ENCODE results near the gene SLC35G2. TPM values are rescaled to one million over a fixed set of nuclear protein-coding genes. Genes with fewer than 3 reads are reported as not detected.
"Not testable (repeated sequence)": the region's sequence is repeated elsewhere in the genome, so short reads cannot be mapped to it uniquely, and the experiment has no call there.

SLC35G2 gene
- 1 to 10 TPM; 2.7 to 4.2 (median 3.4) TPM for polyA plus RNA-seq (ENCODE audit: insufficient read length in 3 of 3)
- long read RNA-seq, donor 1, partial matches to known transcripts = 7 of 8 reads
- long read RNA-seq, donor 1, other reads (novel, unspliced or antisense) = 0 of 8 reads
- long read RNA-seq, donor 2, partial matches to known transcripts = 0 of 3 reads
- long read RNA-seq, donor 2, other reads (novel, unspliced or antisense) = 0 of 3 reads
- long read RNA-seq, donor 3, partial matches to known transcripts = 0 of 3 reads
- long read RNA-seq, donor 3, other reads (novel, unspliced or antisense) = 0 of 3 reads
- long read RNA-seq, donor 4, transcript SLC35G2-202 (2 exons, 2,060 nt) = major isoform, 5 of 9 reads
- long read RNA-seq, donor 4, partial matches to known transcripts = 0 of 9 reads
- long read RNA-seq, donor 4, other reads (novel, unspliced or antisense) = 0 of 9 reads
- long read RNA-seq, donor 5, partial matches to known transcripts = 0 of 1 reads
- long read RNA-seq, donor 5, other reads (novel, unspliced or antisense) = 0 of 1 reads
- long read RNA-seq, donor 6, partial matches to known transcripts = 0 of 1 reads
- long read RNA-seq, donor 6, other reads (novel, unspliced or antisense) = 0 of 1 reads
- long read RNA-seq, donor 7, partial matches to known transcripts = 6 of 7 reads
- long read RNA-seq, donor 7, other reads (novel, unspliced or antisense) = 0 of 7 reads
- long read RNA-seq, donor 8 = 0 reads
- long read RNA-seq, donor 9, partial matches to known transcripts = 0 of 1 reads
- long read RNA-seq, donor 9, other reads (novel, unspliced or antisense) = 0 of 1 reads
- long read RNA-seq, donor 10 = 0 reads
- long read RNA-seq, donor 11 = 0 reads
- long read RNA-seq, donor 12, transcript SLC35G2-202 (2 exons, 2,060 nt) = major isoform, 5 of 13 reads
- long read RNA-seq, donor 12, partial matches to known transcripts = 5 of 13 reads
- long read RNA-seq, donor 12, other reads (novel, unspliced or antisense) = 0 of 13 reads
- long read RNA-seq, donor 13, partial matches to known transcripts = 0 of 6 reads
- long read RNA-seq, donor 13, other reads (novel, unspliced or antisense) = 5 of 6 reads
- long read RNA-seq, donor 14 = 0 reads
- long read RNA-seq, donor 15, transcript SLC35G2-202 (2 exons, 2,060 nt) = major isoform, 5 of 15 reads
- long read RNA-seq, donor 15, partial matches to known transcripts = 9 of 15 reads
- long read RNA-seq, donor 15, other reads (novel, unspliced or antisense) = 0 of 15 reads
- long read RNA-seq, donor 16 = 0 reads

GRCh38 chr3:136818769-136819391, at the start of gene SLC35G2:
TSS of gene SLC35G2 (plus strand) at chr3:136819126. CDS start at chr3:136854461, 35,335 bp downstream.
- peak; percentile 65 for DNase-seq

- no peak for DNase-seq
Measured at GRCh38 chr3:136772709-136773108, 46.2 kb upstream of the SLC35G2 start.

- DNase-seq = no peak
Measured at GRCh38 chr3:136778865-136779264, 40.1 kb upstream of the SLC35G2 start.

GRCh38 chr3:136780741-136781140, 38.2 kb upstream of the SLC35G2 start:
- DNase-seq = peak; percentile 39

- no peak for DNase-seq
Measured at GRCh38 chr3:136783708-136784191, 35.2 kb upstream of the SLC35G2 start.

- peak; percentile 14 for DNase-seq
Measured at GRCh38 chr3:136787349-136787748, 31.6 kb upstream of the SLC35G2 start.

GRCh38 chr3:136788154-136788553, 30.8 kb upstream of the SLC35G2 start:
- DNase-seq = no peak

- DNase-seq = no peak
Measured at GRCh38 chr3:136789976-136790375, 28.9 kb upstream of the SLC35G2 start.

- DNase-seq = no peak
Measured at GRCh38 chr3:136790786-136791185, 28.1 kb upstream of the SLC35G2 start.

GRCh38 chr3:136792556-136793330, 26.2 kb upstream of the SLC35G2 start:
- DNase-seq = no peak

- DNase-seq = not testable (repeated sequence)
Measured at GRCh38 chr3:136801146-136801545, 17.8 kb upstream of the SLC35G2 start.

- no peak for DNase-seq
Measured at GRCh38 chr3:136802481-136802996, 16.4 kb upstream of the SLC35G2 start.

GRCh38 chr3:136804141-136804540, 14.8 kb upstream of the SLC35G2 start:
- no peak for DNase-seq

GRCh38 chr3:136804813-136805212, 14.1 kb upstream of the SLC35G2 start:
- DNase-seq = no peak

GRCh38 chr3:136805795-136806194, 13.1 kb upstream of the SLC35G2 start:
- DNase-seq = no peak

- DNase-seq = no peak
Measured at GRCh38 chr3:136811701-136812100, 7.2 kb upstream of the SLC35G2 start.

- no peak for DNase-seq
Measured at GRCh38 chr3:136817448-136817847, 1.5 kb upstream of the SLC35G2 start.

GRCh38 chr3:136818191-136818768, 646 bp upstream of the SLC35G2 start:
- DNase-seq = no peak

GRCh38 chr3:136819392-136819730, 435 bp downstream of the SLC35G2 start:
- DNase-seq = no peak
